GM21576 (cell line): Measurements from ENCODE around the gene SDF2L1.
"Not testable (repeated sequence)": the region's sequence is repeated elsewhere in the genome, so short reads cannot be mapped to it uniquely, and the experiment has no call there.

Experiments
- ATAC-seq: cut with Tn5 transposase; IDR thresholded peaks from one replicate; pipeline ENCODE4 v1.9.1; 2021; ENCODE audit warnings: mild to moderate bottlenecking, moderate library complexity; ENCODE audit not compliant: unreplicated experiment

SDF2L1 gene

GRCh38 chr22:21684492-21685163 is 42.5 kb downstream of the SDF2L1 start:
- ATAC-seq, result no peak

GRCh38 chr22:21685164-21685513 is 43.0 kb downstream of the SDF2L1 start:
- no peak for ATAC-seq

- ATAC-seq, result no peak
Measured at GRCh38 chr22:21686193-21686608, 44.1 kb downstream of the SDF2L1 start.

GRCh38 chr22:21686634-21687393 is 44.7 kb downstream of the SDF2L1 start:
- no peak for ATAC-seq

- ATAC-seq, result no peak
Measured at GRCh38 chr22:21687685-21688259, 45.7 kb downstream of the SDF2L1 start.

- ATAC-seq, result no peak
Measured at GRCh38 chr22:21688341-21688705, 46.2 kb downstream of the SDF2L1 start.

GRCh38 chr22:21688706-21689381 is 46.7 kb downstream of the SDF2L1 start:
- no peak for ATAC-seq

- ATAC-seq, result no peak
Measured at GRCh38 chr22:21690401-21690801, 48.3 kb downstream of the SDF2L1 start.

- ATAC-seq, result no peak
Measured at GRCh38 chr22:21691816-21692215, 49.7 kb downstream of the SDF2L1 start.

GRCh38 chr22:21692856-21693255 is 50.8 kb downstream of the SDF2L1 start:
- not testable (repeated sequence) for ATAC-seq

GRCh38 chr22:21693333-21693998 is 51.4 kb downstream of the SDF2L1 start:
- ATAC-seq, result no peak
